ENCODE results near the gene NFU1.
A peak's percentile ranks its signal among the peaks of the same experiment; 100 is the strongest.

Gene NFU1

GRCh38 chr2:69389271-69389670, 48.0 kb downstream of the NFU1 start:
- DNase-seq (ENCODE audit: low spot score in 2 of 2), result no peak
- ATAC-seq (ENCODE audit: low read depth), result no peak
- Mint-ChIP-seq H3K4me3 (no peak overlapping the region), H3K9me3 (no peaks in the 10 kb centered on the region), H3K27ac (no peak overlapping the region), H3K4me1 (peaks cover 14% of the 10 kb centered on the region), H3K27me3 (no peaks in the 10 kb centered on the region), H3K36me3 (peaks cover 4% of the 10 kb centered on the region)

GRCh38 chr2:69387770-69388481, 49.3 kb downstream of the NFU1 start:
- peaks cover 17% of the 10 kb centered on the region for H3K4me1 Mint-ChIP-seq
- DNase-seq (ENCODE audit: low spot score in 2 of 2), result no peak
- no peaks in the 10 kb centered on the region for H3K27me3 Mint-ChIP-seq
- peak overlapping the region; percentile 88 for H3K27ac Mint-ChIP-seq
- H3K9me3 Mint-ChIP-seq, result no peaks in the 10 kb centered on the region
- peak overlapping the region; percentile 96 for H3K4me3 Mint-ChIP-seq
- ATAC-seq (ENCODE audit: low read depth), result no peak
- H3K36me3 Mint-ChIP-seq, result no peaks in the 10 kb centered on the region

- Mint-ChIP-seq H3K36me3 (peaks cover 5% of the 10 kb centered on the region), H3K4me3 (peak within 1 kb of the TSS; percentile 96), H3K27ac (peak within 1 kb of the TSS; percentile 88), H3K4me1 (peaks cover 23% of the 10 kb centered on the region), H3K9me3 (no peaks in the 10 kb centered on the region), H3K27me3 (no peaks in the 10 kb centered on the region)
- ATAC-seq (ENCODE audit: low read depth) (peak; percentile 96), DNase-seq (ENCODE audit: low spot score in 2 of 2) (peak; percentile 88 to 90)
Measured at GRCh38 chr2:69386789-69387734, 50.2 kb downstream of the NFU1 start, which contains the start of gene GFPT1. GFPT1 (minus strand) TSS chr2:69387227; CDS start chr2:69387071, 156 bp downstream.

GRCh38 chr2:69386360-69386759, 50.9 kb downstream of the NFU1 start:
- DNase-seq (ENCODE audit: low spot score in 2 of 2), result no peak
- Mint-ChIP-seq H3K27ac (peak overlapping the region; percentile 88), H3K9me3 (no peaks in the 10 kb centered on the region), H3K27me3 (no peaks in the 10 kb centered on the region), H3K4me1 (peaks cover 24% of the 10 kb centered on the region), H3K4me3 (peak overlapping the region; percentile 96), H3K36me3 (peaks cover 5% of the 10 kb centered on the region)
- peak; percentile 0 for ATAC-seq (ENCODE audit: low read depth)

- Mint-ChIP-seq H3K27ac (no peak overlapping the region), H3K4me3 (peak overlapping the region; percentile 96), H3K36me3 (peaks cover 6% of the 10 kb centered on the region), H3K9me3 (no peaks in the 10 kb centered on the region), H3K27me3 (no peaks in the 10 kb centered on the region), H3K4me1 (peaks cover 28% of the 10 kb centered on the region)
- no peak for DNase-seq (ENCODE audit: low spot score in 2 of 2)
- no peak for ATAC-seq (ENCODE audit: low read depth)
Measured at GRCh38 chr2:69385443-69386151, 51.6 kb downstream of the NFU1 start.

GRCh38 chr2:69384618-69385081, 52.6 kb downstream of the NFU1 start:
- H3K36me3 Mint-ChIP-seq, result peaks cover 8% of the 10 kb centered on the region
- no peak overlapping the region for H3K4me3 Mint-ChIP-seq
- no peak overlapping the region for H3K27ac Mint-ChIP-seq
- peaks cover 31% of the 10 kb centered on the region for H3K4me1 Mint-ChIP-seq
- no peaks in the 10 kb centered on the region for H3K9me3 Mint-ChIP-seq
- no peaks in the 10 kb centered on the region for H3K27me3 Mint-ChIP-seq
- ATAC-seq (ENCODE audit: low read depth) (no peak), DNase-seq (ENCODE audit: low spot score in 2 of 2) (no peak)

GRCh38 chr2:69383176-69383812, 53.9 kb downstream of the NFU1 start:
- Mint-ChIP-seq H3K27ac (no peak overlapping the region), H3K4me3 (no peak overlapping the region), H3K27me3 (no peaks in the 10 kb centered on the region), H3K9me3 (no peaks in the 10 kb centered on the region), H3K4me1 (peaks cover 32% of the 10 kb centered on the region), H3K36me3 (peaks cover 8% of the 10 kb centered on the region)
- no peak for DNase-seq (ENCODE audit: low spot score in 2 of 2)
- ATAC-seq (ENCODE audit: low read depth), result no peak

- Mint-ChIP-seq H3K9me3 (no peaks in the 10 kb centered on the region), H3K27me3 (no peaks in the 10 kb centered on the region), H3K4me3 (no peak overlapping the region), H3K4me1 (peaks cover 27% of the 10 kb centered on the region), H3K27ac (no peak overlapping the region), H3K36me3 (peaks cover 8% of the 10 kb centered on the region)
- ATAC-seq (ENCODE audit: low read depth), result no peak
- DNase-seq (ENCODE audit: low spot score in 2 of 2), result no peak
Measured at GRCh38 chr2:69382547-69382946, 54.7 kb downstream of the NFU1 start.

GRCh38 chr2:69381337-69381737, 55.9 kb downstream of the NFU1 start:
- no peaks in the 10 kb centered on the region for H3K9me3 Mint-ChIP-seq
- peaks cover 23% of the 10 kb centered on the region for H3K4me1 Mint-ChIP-seq
- H3K36me3 Mint-ChIP-seq, result peaks cover 8% of the 10 kb centered on the region
- ATAC-seq (ENCODE audit: low read depth) (no peak), DNase-seq (ENCODE audit: low spot score in 2 of 2) (no peak)
- H3K27me3 Mint-ChIP-seq, result no peaks in the 10 kb centered on the region
- H3K4me3 Mint-ChIP-seq, result no peak overlapping the region
- peak overlapping the region; percentile 0 for H3K27ac Mint-ChIP-seq

GRCh38 chr2:69380072-69380917, 56.9 kb downstream of the NFU1 start:
- Mint-ChIP-seq H3K4me1 (peaks cover 20% of the 10 kb centered on the region), H3K4me3 (no peak overlapping the region), H3K9me3 (no peaks in the 10 kb centered on the region), H3K27ac (no peak overlapping the region), H3K27me3 (no peaks in the 10 kb centered on the region), H3K36me3 (peaks cover 8% of the 10 kb centered on the region)
- DNase-seq (ENCODE audit: low spot score in 2 of 2) (no peak), ATAC-seq (ENCODE audit: low read depth) (no peak)

GRCh38 chr2:69376403-69376802, 60.8 kb downstream of the NFU1 start:
- ATAC-seq (ENCODE audit: low read depth), result no peak
- H3K27me3 Mint-ChIP-seq, result no peaks in the 10 kb centered on the region
- no peaks in the 10 kb centered on the region for H3K9me3 Mint-ChIP-seq
- H3K36me3 Mint-ChIP-seq, result peaks cover 12% of the 10 kb centered on the region
- H3K4me3 Mint-ChIP-seq, result no peak overlapping the region
- no peak overlapping the region for H3K27ac Mint-ChIP-seq
- peaks cover 10% of the 10 kb centered on the region for H3K4me1 Mint-ChIP-seq
- DNase-seq (ENCODE audit: low spot score in 2 of 2), result no peak

GRCh38 chr2:69375494-69376353, 61.5 kb downstream of the NFU1 start:
- Mint-ChIP-seq H3K36me3 (peaks cover 12% of the 10 kb centered on the region), H3K9me3 (no peaks in the 10 kb centered on the region), H3K27ac (no peak overlapping the region), H3K4me3 (no peak overlapping the region), H3K4me1 (peaks cover 7% of the 10 kb centered on the region), H3K27me3 (no peaks in the 10 kb centered on the region)
- DNase-seq (ENCODE audit: low spot score in 2 of 2), result no peak
- peak; percentile 53 for ATAC-seq (ENCODE audit: low read depth)
